Dermis blood vessel endothelial cell (primary cell): ENCODE data around the gene LITAF. TPM values are rescaled to one million over a fixed set of nuclear protein-coding genes. Genes with fewer than 3 reads are reported as not detected.
A peak's percentile ranks its signal among the peaks of the same experiment; 100 is the strongest.

Experiments
- DNase-seq: peaks from one replicate; pipeline ENCODE4 v3.0.0; 2010
- total RNA-seq: library from RNA; depleted of rRNA; stranded (reverse); fragments of >200 nt; gene quantifications from 2 replicates; pipeline ENCODE4 v1.2.3, GENCODE V29; 2014

The LITAF gene
- total RNA-seq: 3.6 and 5.6 TPM in 2 replicates

GRCh38 chr16:11586856-11587642, at the start of gene LITAF:
LITAF (minus strand) TSS chr16:11586919; CDS start chr16:11556730, 30,189 bp downstream.
- DNase-seq: no peak

DNA sequence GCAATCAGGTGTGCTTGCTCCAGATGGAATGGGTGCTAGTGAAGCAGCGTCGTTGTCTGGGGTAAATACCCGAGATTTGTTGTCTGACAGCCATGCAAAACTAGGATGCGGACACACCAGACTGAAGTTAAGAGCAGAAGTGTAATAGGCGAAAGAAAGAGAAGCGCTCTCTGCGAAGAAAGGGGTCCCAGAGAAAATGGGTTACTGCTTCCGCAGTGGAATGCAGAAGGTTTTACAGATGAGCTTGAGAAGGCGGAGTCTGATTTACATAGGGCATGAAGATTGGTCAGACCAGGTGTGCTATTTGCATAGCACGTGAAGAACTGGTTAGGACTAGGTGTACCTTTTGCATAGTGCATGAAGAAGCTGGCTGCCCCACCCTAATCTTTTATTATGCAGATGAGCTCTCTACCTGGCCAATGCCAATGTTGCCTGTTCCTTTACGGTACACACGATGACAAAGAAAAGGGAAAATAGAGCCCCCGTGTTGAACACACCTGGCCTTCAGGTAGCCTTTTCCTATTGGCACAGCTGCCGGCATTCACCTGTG, 49.5 kb upstream of the LITAF start:
- no peak for DNase-seq

- DNase-seq: no peak
These were observed 49.0 kb upstream of the LITAF start for GRCh38 chr16:11635679-11636171.

DNA sequence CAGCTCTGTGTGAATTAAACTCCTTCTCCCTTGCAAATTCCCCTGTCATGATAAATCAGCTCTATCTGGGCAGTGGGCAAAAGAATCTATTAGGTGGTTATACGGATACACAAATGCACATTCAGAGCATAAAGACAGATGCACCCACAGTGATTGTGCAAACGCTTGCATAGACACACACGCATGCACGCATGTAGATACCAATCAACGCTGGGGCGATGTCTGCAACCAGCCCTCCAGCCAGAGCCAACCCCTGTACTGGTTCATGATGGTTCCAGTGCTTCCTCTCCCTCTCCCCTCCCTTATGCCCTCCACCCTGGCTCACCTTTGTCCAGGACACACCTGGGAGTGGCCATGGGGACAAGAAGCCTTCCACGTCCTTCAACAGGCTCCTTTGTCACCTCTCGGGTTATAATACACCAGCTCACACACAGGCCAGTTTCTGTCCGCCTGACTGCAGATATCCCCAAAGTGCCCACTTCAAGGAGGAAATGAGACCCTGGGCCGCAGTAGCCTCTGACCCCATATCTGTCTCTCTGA, 48.5 kb upstream of the LITAF start:
- no peak for DNase-seq

DNA sequence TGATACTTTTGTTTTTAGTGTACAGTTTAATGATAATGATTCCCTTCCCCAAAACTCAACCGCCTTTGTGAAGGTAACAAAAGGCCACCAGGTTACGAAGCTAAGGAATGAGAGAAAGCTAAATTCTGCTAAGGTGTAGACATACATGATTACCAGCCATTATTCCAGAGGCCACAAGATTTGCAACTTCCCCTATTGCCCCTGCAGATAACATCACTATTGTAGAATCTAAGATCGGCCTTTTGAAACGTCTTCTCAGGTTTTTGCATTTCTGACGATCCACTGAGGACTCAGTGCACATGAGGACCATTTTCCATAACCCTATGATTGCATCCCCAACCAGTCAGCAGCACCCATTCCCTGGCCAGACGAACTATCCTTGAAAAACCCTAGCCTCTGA, 47.6 kb upstream of the LITAF start:
- DNase-seq: no peak

DNA sequence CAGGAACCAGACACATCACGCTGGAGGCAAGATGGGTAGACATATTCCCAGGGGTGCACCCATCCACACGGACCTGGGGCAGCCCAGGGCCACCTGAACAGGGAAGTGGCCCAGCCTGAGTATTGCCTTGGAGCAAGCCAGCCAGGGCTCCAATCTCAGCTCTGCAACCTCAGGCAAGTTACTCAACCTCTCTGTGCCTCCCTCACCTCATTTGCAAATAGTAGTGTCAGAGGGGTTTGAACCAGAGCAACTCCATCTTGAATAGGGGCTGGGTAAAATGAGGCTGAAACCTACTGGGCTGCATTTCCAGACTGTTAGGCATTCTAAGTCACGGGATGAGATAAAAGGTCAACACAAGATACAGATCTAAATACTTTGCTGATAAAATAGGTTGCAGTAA, 46.4 kb upstream of the LITAF start:
- DNase-seq: no peak

DNA sequence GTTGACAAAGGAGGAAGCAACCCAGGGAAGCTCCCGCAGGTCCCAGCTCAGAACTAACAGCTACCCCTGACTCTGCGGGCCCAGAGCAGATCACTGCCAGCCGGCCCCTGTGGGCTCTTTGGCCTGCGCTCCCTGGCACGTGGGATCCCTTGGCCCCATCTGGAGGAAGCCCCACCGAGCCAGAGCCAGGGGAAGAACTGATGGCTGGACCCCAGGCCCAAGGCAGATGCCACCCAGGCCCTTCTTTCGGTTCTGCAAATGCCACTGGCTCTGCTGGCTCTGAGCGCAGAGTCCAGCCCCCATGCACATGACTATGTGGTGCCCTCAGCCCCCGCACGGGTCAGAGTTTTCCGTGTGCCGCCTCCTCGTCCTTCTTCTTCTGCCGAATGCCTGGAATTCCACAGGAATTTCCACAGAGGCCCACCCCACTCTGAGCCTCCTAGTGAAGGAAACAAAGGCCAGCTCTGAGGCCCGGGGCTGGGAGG, 45.8 kb upstream of the LITAF start:
- peak; percentile 70 for DNase-seq

GRCh38 chr16:11631214-11631613, 44.5 kb upstream of the LITAF start:
- DNase-seq: no peak

- no peak for DNase-seq
These were observed 44.0 kb upstream of the LITAF start for GRCh38 chr16:11630768-11631056.

GRCh38 chr16:11630046-11630767, 43.5 kb upstream of the LITAF start:
- DNase-seq: no peak

DNA sequence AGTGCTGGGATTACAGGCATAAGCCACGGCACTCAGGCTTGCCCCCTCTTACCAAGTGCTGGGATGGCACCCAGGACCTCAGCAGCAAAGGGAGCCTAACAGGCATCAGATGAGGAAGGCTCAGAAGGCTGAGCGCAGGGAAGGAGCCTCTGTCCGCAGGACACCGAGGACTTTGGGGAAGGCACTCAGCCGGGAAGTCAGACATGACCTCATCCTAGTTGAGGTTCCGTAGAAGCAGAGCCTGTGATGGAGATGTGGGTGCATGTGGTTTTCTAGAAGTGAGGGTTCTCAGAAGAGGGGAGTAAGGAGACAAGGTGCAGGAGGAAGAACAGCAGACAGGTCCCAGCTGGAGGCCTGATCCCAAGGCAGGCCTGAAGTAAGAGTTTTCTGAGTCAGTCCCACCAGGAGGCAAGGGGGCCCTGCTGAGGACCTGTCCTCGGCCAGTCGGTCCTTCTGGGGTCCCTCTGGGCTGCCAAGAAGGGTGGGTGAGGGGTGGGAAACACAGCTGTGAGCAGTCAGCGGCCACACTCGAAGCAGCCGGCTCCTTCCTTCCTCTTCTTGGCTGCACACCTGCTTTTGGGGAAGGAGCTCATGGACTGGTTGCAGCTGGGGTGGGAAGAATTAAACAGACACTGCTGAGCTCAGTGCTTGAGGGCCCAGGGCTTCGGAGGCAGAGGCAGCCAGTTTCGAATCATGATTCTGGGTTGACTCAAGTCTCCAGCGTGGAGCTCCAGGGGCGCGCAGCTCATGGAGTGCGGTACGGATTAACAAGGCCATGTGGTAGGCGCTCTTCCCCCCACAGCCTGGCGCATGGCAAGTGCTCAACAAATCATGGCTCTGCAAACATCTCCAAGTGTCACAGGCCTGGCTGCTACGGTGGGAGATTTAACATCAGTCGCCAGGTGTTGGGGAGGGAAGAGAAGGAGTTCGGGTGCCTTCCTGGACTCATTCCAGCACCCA, 42.6 kb upstream of the LITAF start:
- DNase-seq: no peak

DNA sequence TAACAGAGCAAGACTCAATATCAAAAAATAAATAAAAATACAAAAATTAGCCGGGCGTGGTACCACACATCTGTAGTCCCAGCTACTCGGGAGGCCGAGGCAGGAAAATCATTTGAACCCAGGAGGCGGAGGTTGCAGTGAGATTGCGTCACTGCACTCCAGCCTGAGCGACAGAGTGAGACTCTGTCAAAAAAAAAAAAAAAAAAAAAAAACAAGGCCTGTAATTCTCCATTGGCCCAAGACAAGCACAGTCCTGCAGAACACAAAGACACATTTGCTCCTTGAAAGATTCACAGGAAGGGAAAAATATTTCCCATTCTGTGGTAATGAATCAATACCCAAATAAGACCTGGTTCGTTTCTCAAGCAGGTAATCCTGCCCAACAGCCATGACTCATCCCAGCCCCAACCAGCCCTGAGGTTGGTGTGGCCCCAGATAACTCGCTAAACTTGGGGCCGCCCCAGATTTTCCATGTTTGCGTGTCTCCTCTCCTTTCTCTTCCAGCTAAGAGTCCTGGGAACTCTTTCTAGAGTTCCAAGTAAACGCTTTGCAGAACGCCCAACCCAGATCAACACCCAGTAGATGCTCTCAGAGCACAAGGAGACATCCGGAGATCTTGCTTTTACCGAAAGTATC, 41.2 kb upstream of the LITAF start:
- DNase-seq: no peak

GRCh38 chr16:11627292-11627663, 40.6 kb upstream of the LITAF start:
- no peak for DNase-seq

GRCh38 chr16:11626657-11627291, 40.1 kb upstream of the LITAF start:
- DNase-seq: no peak

GRCh38 chr16:11625769-11626168, 39.0 kb upstream of the LITAF start:
- no peak for DNase-seq

GRCh38 chr16:11624636-11625607, 38.2 kb upstream of the LITAF start:
- no peak for DNase-seq

DNA sequence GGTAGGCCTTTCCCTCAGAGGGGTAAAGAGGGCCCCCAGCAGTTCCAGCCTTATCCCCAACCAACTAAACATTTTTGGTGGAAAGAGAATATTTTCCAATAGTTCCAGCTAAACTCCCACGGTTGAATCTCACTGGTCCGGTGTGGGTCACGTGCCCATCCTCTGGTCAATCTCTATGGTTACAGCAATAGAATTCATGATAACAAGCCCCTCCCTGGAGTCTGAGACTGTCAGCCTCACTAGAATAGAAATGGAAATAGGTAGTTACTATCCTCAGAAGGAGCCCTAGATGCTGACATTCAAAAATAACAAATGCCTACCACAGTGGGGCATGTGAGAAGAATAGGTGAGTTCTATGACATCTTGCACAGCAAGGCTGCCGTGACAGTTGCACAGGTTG, 37.5 kb upstream of the LITAF start:
- no peak for DNase-seq

GRCh38 chr16:11621920-11622651, 35.4 kb upstream of the LITAF start:
- no peak for DNase-seq

GRCh38 chr16:11621539-11621919, 34.8 kb upstream of the LITAF start:
- no peak for DNase-seq
